ENCODE data around the gene HOXC13. TPM values are rescaled to one million over a fixed set of nuclear protein-coding genes. Genes with fewer than 3 reads are reported as not detected.

HOXC13 gene
- total and polyA plus RNA-seq, 2 experiments from 2014 or later = 0.10 TPM; not detected in 1

- H3K27me3 Mint-ChIP-seq (ENCODE audit: insufficient read depth, low read depth, poor library complexity) = peaks cover 100% of the 10 kb centered on the region
- DNase-seq (ENCODE audit: low spot score) = no peak
- H3F3A ChIP-seq (replicated peaks; ENCODE audit: low read depth) = peaks cover 49% of the 10 kb centered on the region
- no peak overlapping the region for H3K27ac ChIP-seq (ENCODE audit: low read depth)
- H3K4me3 Mint-ChIP-seq = no peak overlapping the region
- H3K27ac Mint-ChIP-seq = no peak overlapping the region
- H3K36me3 Mint-ChIP-seq (ENCODE audit: low read depth) = no peaks in the 10 kb centered on the region; the same call in 2 of the 3 replicates
- TF ChIP-seq NANOG (IDR thresholded peaks at IDR 0.05; ENCODE audit: borderline replicate concordance) (no peak), EZH2 (IDR thresholded peaks at IDR 0.05; ENCODE audit: low read depth, unreplicated experiment) (peak; percentile 53), EZH2phosphoT487 (IDR thresholded peaks at IDR 0.05; ENCODE audit: unreplicated experiment) (peak; percentile 55)
- peaks cover 15% of the 10 kb centered on the region for H3K4me1 ChIP-seq (ENCODE audit: insufficient read depth)
- no peaks in the 10 kb centered on the region for H3K79me2 ChIP-seq (replicated peaks; ENCODE audit: insufficient read depth)
- no peak overlapping the region for H3K4me2 ChIP-seq
- H3K4me3 ChIP-seq = no peak overlapping the region
- no peaks in the 10 kb centered on the region; the same call in 1 of the 3 replicates for H3K9me3 Mint-ChIP-seq
- peaks cover 78% of the 10 kb centered on the region for H4K20me1 ChIP-seq (replicated peaks; ENCODE audit: insufficient read depth)
- H3K9me2 ChIP-seq (ENCODE audit: insufficient read depth) = no peaks in the 10 kb centered on the region
- H3K27me3 ChIP-seq (ENCODE audit: insufficient read depth) = peaks cover 100% of the 10 kb centered on the region
- peaks cover 15% of the 10 kb centered on the region for H3K4me1 Mint-ChIP-seq
- H3K36me3 ChIP-seq (ENCODE audit: insufficient read depth) = no peaks in the 10 kb centered on the region; the same call in 1 of the 2 replicates
- no peak for ATAC-seq
- no peak overlapping the region for H2AFZ ChIP-seq
These were observed 28.8 kb downstream of the HOXC13 start for GRCh38 chr12:53967421-53967925.

- Mint-ChIP-seq H3K4me1 (peaks cover 21% of the 10 kb centered on the region), H3K27me3 (ENCODE audit: insufficient read depth, low read depth, poor library complexity) (peaks cover 100% of the 10 kb centered on the region), H3K9me3 (no peaks in the 10 kb centered on the region; the same call in 1 of the 3 replicates), H3K36me3 (ENCODE audit: low read depth) (no peaks in the 10 kb centered on the region; the same call in 2 of the 3 replicates), H3K4me3 (no peak overlapping the region), H3K27ac (no peak overlapping the region)
- Histone ChIP-seq H4K20me1 (replicated peaks; ENCODE audit: insufficient read depth) (peaks cover 70% of the 10 kb centered on the region), H3K4me2 (no peak overlapping the region), H3K27me3 (ENCODE audit: insufficient read depth) (peaks cover 100% of the 10 kb centered on the region), H3K36me3 (ENCODE audit: insufficient read depth) (no peaks in the 10 kb centered on the region; the same call in 1 of the 2 replicates), H3K4me1 (ENCODE audit: insufficient read depth) (peaks cover 18% of the 10 kb centered on the region), H3K27ac (ENCODE audit: low read depth) (no peak overlapping the region), H3K9me2 (ENCODE audit: insufficient read depth) (no peaks in the 10 kb centered on the region), H3F3A (replicated peaks; ENCODE audit: low read depth) (peaks cover 49% of the 10 kb centered on the region), H3K79me2 (replicated peaks; ENCODE audit: insufficient read depth) (no peaks in the 10 kb centered on the region), H3K4me3 (no peak overlapping the region), H2AFZ (no peak overlapping the region)
- no peak for DNase-seq (ENCODE audit: low spot score)
- no peak for ATAC-seq
- no peak for TF ChIP-seq ZNF462 (CRISPR knock-in tag; IDR thresholded peaks at IDR 0.05)
- TF ChIP-seq JUNB (IDR thresholded peaks at IDR 0.05; ENCODE audit: unreplicated experiment) = no peak
- TF ChIP-seq ETS1 (IDR thresholded peaks at IDR 0.05) = no peak
- TF ChIP-seq POLR2AphosphoS5 (IDR thresholded peaks at IDR 0.05; ENCODE audit: low read depth) = no peak
- no peak for TF ChIP-seq ZNF331 (CRISPR knock-in tag; IDR thresholded peaks at IDR 0.05; ENCODE audit: low read depth)
- TF ChIP-seq EZH2phosphoT487 (IDR thresholded peaks at IDR 0.05; ENCODE audit: unreplicated experiment) = peak; percentile 44
- no peak for TF ChIP-seq STAT1 (IDR thresholded peaks at IDR 0.05; ENCODE audit: unreplicated experiment)
- TF ChIP-seq CREB1 (CRISPR knock-in tag; IDR thresholded peaks at IDR 0.05; ENCODE audit: low read depth) = no peak
- TF ChIP-seq ZNF114 (CRISPR knock-in tag; IDR thresholded peaks at IDR 0.05) = no peak
These were observed 29.8 kb downstream of the HOXC13 start for GRCh38 chr12:53968214-53969127.

Data from GM23338 (cell line).